SK-N-SH (cell line): ENCODE results near the gene TTC23.

ENCODE experiments used
- CTCF ChIP-seq: fragments of 200-600 bp; sonication (generic); IDR thresholded peaks from 2 replicates; pipeline ENCODE4 v1.6.1; 2017; ENCODE audit warnings: antibody characterized with exemption, mild to moderate bottlenecking, moderate library complexity
- RAD21 ChIP-seq: IDR thresholded peaks from 2 replicates; pipeline ENCODE4 v1.6.1; 2012; ENCODE audit warnings: mild to moderate bottlenecking, low read length
- SMC3 ChIP-seq: IDR thresholded peaks from 2 replicates; pipeline ENCODE4 v1.6.1; 2012; ENCODE audit warnings: low read depth, low read length, improper control_type of control experiment

- no peak for TF ChIP-seq SMC3
- no peak for TF ChIP-seq RAD21
- TF ChIP-seq CTCF, result no peak
Observed at GRCh38 chr15:99165020-99165790, 84.2 kb downstream of the TTC23 start.
